Kasumi-1 (cell line): ENCODE measurements around the gene CEP152.
"Not testable (repeated sequence)": the region's sequence is repeated elsewhere in the genome, so short reads cannot be mapped to it uniquely, and the experiment has no call there.

Experiments
- DNase-seq, 2 experiments: peaks; one replicate each; lab custom pipeline; 2025; lab: John Stamatoyannopoulos, UW

Gene CEP152

DNA sequence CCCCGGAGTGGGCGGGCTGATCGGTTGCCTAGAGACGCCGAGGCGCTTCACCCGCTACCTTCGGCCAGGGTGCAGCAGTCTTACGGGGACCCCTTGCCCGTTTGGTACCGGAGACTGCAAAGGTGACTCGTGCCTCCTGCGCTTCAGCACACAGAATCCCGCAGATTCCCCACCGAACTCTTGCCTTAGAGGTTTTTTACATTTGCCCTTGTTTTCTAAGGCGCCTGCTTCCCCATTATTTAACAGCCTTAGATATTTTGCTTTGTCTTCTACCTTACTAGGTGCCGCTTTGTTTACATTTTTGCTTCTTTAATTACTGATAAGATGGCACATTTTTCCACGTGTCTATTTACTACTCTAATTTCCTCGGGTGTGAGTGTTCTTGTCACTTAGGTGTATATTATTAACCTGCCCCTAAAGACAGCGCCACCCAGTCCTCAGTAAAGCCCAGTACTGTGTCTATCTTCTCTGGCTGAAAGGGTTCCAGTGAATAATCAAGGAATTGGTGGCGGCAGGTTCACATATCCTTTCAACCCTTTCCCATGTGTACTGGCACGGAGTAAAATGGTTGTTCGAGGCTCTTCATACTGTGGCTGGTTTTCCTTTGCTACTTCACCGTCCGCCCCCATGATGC lies 573 bp upstream of the CEP152 start:
- DNase-seq, result peak; percentile 60 to 71

DNA sequence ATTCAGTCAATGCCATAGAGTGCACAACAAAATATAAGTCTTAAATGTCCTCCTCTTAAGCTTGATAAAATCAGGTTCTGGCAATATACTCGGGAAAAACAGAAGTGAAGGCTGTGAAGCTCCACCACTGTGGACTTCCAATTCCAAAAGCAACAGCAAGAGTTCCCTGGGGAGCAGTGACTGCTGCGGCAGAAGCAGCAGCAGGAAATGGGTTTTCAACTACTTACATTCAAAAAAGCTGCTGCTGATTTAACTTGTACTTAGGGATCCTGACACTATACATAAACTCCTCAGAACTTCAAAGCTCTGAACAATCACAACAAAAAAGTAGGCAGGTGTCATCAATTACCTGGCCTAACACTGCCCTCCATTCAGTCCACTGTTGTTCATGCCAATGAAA lies 4.7 kb downstream of the CEP152 start:
- DNase-seq, result no peak

DNA sequence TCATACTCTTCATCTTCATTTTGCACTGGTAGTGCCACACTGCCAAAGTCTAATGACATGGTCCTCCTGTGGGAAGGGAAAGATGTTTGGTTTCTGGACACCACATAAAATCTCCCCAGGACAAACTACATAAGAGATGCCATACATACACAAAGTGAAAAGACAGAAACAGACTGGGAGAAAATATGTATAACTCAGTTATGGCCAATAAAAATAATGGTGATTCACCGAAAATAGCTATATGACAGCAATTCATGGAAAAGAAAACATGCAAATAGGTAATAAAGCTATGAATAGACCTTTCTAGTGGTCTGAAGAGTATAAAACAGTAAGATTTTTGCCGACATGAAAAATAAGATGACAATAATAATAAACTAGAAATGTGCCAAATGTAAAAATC lies 5.3 kb downstream of the CEP152 start:
- DNase-seq, result no peak

DNA sequence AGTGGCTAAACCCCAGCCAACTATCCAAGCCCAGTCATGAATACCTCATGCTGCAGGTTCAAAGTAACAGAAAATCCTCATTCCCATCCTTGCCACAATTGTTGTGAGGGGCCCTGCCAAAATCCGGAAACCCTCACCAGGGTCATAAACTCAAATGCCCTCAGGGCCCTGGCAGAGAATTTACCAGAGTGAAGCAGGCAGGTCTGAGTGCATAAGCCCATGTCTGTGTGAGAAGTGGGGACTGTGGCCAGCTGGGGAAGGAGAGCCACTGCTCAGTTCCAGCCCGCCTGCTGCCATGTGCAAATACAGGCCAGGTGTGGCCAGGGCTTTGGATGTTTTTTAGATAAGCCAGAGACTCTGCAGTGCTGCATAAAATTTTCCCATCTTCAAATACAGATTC lies 7.0 kb downstream of the CEP152 start:
- no peak for DNase-seq

DNA sequence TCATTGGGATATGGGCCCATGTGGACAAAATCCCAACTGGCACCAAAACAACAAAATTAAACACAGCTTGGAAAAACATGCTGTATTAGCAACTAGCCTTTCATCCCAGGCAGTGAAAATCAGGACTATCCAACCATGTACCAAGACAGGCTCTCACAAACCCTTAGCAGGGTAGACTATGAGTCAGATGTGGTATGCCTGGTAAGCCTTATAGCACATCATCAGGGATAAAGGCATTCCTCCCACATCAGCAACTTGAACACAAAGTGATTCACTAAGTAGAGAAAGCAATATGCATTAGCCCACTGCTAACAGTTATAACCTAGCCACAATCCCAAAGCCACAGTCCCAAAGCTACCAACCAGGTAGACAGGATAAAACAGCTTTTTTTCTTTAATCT lies 8.0 kb downstream of the CEP152 start:
- no peak for DNase-seq

DNA sequence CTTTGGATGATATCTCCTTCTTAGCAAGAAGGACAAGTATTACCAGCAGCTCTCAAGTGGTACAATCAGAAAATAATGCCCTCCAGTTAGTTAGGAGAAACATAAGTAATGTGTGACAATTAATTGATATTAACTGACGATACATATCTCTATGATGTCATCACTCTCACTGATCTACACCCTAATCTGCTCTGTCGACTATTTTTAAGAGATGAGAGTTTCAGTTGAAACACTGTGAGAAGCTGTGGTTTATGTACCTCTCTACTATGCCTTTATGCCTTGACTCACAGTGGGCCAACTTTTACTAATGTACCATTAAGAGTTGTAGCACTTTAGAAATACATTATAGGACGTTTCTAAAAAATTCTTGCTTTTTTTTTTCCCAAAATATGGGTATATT lies 8.6 kb downstream of the CEP152 start:
- DNase-seq, result no peak

DNA sequence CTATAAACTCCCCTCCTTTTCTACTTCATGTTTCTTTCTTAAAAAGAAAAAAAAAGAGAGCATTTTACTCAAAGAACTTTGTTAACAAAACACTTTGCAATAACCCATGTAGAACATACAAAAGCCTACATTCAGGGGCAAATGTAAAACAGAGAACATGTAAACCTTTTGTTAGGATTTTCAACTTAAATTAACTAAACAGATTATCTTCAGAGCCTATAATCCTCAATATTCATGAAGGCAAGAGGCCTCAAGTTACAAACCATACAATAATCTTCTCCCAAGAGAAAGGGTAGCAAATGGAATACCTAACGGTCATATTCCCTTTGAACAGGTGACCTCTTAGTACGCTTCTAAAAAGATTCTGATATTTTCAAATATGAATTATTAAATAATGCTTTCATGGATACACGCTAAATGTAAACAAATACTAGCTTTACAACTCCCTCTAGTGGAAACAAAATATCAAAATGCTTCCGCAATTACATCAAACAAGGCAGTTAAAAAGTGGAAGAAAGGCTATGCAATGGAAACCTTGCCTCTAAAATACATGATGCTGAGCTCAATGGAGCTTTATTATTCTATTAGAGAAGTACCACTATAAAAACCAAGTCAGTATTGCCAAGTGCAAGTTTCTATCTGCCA lies 9.9 kb downstream of the CEP152 start:
- peak; percentile 30 to 76 for DNase-seq

DNA sequence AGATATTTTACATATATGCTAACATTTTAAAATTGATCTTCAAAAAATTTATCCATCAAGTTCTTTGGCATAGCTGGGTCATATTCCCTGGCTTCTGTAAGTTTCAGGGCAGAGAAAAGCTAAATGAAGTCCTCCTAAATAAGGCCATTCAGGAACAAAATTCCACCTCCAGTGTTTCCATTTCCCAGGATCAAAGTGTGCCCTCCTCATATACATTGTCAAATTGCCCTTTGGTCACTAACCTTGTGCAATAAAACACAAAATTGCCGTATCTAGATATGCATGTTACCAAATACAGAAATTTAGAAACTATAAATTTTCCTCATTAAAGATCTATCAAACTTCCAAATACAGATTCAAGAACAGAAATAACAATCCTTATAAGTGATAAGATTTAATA lies 10.6 kb downstream of the CEP152 start:
- DNase-seq, result no peak

DNA sequence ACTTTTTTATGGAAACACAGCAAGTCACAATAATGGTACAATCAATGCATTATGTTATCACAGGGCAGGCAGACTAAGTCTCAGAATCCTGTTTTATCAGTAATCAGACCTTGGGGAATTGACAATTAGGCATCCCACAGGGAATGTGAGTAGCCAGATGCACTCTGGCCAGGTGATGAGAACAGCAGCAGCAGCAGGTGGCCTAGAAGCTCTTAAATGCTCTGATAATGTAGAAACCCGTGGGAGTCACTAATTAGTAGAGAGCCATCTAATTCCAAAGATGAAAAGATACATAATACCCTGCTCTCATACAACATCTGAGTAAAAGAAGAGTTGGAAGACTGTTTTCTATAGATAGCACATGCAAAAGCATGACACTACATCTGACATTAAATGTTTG lies 12.6 kb downstream of the CEP152 start:
- DNase-seq, result no peak

DNA sequence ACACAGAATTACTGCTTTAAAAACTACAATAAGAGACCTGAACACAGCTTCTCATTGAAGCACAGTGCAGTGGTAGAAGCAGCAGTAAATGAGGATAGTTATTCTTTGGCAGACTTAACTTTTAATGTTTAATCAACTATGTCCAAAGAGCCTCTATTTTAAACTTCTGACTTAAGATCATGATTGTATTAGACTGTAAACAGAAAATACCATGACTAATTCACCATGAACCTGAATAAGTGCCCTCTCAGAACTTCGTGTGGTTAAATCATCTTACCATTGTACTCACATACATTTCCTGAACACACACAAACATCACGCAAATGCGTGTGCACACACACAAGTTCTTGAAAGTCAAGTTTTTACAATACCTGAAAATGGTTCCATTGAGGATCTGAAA lies 13.9 kb downstream of the CEP152 start:
- DNase-seq, result no peak

DNA sequence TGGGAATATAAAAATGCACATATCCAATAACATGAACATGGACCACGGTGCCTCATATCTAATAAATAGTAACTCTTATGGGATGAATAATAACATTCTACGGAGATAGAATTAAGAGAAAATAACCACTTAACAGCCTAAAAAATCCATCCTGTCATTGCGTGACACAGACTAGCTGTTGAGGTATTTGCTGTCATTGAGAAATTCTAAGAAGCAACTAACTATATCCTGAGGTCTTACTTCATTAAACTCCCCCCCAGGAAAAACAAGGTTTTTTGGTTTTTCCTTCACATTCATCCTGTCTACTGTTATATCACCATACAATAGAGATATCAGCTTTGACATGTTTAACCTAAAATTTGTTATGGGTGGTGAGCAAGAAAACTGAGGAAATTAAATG lies 14.3 kb downstream of the CEP152 start:
- no peak for DNase-seq

DNA sequence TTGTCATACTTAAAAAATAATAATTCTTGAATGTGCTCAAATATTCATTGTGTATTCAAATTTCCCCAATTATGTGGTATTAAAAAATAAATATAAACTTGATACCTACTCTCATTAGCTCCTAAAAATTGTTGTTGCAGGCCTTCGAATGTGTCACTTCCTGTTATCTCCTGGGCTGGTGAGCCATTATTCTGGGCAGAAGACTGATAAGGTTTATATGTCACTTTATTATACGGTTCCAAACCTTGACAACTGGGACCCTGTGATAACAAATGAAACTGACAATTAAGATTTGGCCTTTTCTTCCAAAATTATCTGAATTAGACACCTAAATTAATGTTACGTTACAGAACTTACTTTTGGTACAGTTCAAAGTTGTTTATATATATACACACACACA lies 15.0 kb downstream of the CEP152 start:
- no peak for DNase-seq

DNA sequence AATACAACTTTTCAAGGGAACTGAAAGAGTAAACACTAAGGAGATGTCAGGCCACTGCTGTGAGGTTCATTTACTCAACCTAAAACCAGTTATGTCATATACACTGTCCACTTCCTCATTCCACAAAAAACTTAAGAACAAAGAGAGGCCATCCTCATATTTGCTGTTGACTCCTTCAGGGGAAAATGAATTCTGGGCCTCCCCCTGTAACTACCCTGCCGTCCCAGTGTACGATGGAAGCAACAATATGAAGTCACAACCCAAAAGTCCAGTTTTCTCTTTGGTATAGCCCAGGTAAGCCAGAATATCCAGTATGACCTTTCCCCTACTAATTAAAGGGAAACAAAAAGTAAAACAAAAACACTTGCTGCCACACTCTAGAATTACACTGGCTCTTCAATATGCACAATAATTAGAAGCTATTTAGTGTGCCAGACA lies 16.2 kb downstream of the CEP152 start:
- peak; percentile 46 to 72 for DNase-seq

DNA sequence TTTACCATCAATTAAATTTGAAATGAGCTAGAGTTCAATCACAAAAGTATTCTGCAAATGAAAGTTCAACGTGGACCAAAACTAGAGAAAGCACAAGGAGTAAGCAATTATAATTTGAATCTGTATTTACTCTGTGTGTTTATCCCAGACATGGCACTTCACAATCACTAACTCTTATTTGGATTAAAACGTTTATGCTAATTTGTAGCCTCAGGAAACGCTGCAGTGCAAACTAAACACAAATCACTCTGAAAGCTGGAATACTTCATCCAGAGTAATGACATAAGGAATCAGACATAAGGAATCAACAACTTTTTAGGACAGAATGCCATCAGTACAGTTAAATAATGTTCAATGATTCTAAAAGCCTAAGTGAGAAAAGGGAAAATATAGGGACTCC lies 18.5 kb downstream of the CEP152 start:
- DNase-seq, result no peak

DNA sequence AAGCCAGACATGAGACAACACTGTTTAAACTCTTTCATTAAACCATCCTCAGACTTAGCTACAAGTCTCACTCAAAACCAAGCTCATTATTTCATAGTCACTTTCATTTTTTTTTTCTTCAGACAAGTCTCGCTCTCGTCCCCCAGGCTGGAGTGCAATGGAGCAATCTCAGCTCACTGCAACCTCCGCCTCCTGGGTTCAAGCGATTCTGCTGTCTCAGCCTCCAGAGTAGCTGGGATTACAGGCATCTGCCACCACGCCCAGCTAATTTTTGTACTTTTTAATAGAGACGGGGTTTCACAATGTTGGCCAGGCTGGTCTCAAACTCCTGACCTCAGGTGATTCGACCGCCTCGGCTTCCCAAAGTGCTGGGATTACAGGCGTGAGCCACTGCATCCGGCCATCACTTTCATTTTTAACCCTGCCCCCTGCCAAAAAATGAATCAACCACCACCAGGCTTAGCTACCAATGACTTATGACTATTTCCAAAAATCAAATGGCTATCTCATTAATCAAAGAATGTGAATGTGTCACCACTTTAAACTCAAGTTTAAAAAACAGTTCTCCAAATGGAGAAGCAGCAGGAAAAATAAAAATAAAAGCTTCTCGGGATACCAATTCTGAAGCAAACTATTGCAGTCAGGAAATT lies 20.3 kb downstream of the CEP152 start:
- DNase-seq, result not testable (repeated sequence)

DNA sequence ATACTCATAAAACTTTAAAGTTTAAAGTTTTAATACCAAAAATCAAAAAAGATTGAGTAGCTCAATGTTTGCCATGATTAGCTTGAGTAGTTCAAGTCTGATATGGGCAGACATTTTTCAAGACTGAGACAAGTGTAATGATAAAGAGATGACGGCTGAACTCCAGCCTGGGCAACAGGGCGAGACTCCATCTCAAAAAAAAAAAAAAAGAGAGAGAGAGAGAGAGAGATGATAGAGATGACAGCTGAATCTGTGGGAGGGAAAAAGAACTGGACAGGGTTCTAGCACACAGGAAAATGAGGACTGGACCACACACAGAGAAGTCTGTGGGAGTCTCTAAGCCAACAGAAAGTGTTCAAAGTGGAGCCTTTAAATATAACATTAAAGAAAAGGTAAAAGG lies 25.2 kb downstream of the CEP152 start:
- DNase-seq, result no peak

DNA sequence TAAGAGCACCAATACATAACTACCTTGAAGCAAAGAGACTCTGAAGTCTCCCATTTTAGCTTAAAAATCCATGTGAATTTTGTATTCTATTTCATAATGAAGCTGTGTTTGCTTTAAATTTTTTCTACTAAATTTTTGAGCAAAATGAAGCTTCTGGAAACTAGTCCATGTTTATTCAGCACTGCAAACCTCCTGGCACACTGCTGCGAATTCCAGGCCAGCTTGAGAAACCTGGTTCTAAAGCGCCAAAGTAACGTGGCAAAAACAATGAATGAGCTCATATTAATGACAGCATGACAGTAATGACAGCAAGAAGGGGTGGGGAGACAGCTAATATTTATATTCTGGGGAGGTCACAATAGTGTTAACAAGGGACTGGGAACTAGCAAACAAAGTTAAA lies 25.7 kb downstream of the CEP152 start:
- DNase-seq, result no peak

DNA sequence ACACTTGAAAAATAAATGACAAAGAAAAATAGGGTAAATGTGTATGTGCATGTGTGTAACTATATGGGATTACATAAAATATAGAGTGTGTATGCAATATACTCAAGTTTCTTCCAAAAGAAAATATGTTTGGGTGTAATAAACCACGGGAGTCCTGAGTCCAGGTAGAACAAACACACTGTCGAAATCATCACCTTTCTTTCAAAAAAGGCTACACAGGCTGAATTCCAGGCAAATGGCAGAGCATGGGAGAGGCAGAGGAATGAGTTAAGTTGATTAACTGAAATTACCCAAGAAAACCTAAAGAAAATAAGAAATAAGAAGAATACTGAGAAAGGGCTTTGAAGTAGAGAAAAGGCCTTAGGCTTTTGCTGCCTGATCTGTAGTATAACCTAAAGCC lies 26.1 kb downstream of the CEP152 start:
- no peak for DNase-seq

DNA sequence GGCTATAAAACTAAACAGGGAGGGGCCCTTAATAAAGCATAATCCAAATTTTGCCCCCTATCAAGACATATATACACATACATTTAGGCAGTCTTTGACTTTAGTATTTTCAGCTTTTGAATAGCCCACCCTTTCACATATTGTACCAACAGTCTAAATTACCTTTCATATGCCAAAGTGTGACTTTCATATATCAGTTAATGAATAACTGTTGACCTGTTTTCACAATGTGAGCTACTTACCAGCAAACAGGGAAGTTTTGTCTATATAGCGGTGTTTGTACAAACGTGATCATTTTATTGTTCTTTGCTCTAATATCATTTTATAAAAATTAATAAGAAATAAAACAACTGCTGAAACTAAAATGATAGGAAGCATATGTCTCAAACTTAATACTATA lies 28.0 kb downstream of the CEP152 start:
- DNase-seq, result no peak

DNA sequence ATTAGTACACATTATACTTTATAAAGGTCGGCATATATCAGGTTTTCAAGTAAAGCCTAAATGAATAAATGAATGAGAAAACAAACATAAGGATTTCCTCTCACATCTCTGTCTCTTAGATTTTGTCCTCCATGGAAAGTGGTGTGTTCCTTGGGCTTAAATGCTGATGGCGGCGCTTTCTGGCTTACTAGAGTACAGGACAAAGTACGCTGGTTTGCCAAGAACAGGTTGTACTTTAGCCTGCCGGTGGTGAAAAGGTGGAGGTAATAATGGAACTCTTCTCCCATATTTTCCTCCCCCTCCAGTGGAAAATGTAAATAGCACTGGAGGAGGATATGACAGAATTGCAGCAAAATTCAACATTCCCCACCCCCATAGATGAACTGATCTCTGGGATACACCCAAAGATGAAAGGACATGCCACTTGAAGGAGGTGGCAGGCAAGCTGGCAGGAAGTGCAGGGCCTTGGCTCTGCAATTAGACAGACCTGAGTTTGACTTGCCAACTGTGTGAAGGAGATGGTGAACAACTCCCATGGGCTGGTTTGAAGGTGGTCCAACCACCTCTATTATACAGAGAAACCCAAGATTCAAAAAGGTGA lies 29.3 kb downstream of the CEP152 start:
- no peak for DNase-seq

DNA sequence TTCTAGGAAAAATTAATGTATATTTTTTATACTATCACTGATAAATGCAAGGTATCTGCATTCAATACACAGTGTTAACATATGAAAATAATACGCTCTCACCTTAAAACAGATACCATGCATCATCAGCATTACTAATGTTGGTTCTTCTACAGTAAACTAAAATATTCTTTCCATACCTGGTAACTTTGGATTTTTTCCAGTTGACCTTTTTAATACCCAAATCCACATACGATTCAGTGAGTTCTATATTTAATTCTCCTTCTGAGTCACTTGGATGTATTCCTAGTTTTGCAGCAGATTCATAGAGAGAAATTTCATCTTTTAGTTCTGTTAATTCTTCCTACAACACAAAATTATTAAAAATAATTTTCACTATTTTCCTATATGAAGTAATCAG lies 29.9 kb downstream of the CEP152 start:
- DNase-seq, result no peak

DNA sequence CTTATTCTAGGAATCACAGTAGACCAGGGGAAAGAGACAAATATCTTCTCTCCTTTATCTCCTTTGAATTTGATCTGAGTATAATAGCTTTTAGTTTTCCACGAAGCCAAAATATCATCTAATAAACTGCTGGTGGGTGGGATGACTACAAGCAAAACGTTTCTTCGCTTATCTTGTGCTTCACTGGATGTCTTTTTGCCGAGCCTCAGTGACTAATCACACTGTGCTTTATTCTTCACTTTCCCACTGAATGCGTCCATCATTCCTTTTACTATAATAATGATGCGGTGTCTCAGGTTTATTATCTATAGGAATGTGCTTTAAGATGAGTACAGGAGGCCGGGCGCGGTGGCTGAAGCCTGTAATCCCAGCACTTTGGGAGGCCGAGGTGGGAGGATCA lies 32.5 kb downstream of the CEP152 start:
- DNase-seq, result no peak

DNA sequence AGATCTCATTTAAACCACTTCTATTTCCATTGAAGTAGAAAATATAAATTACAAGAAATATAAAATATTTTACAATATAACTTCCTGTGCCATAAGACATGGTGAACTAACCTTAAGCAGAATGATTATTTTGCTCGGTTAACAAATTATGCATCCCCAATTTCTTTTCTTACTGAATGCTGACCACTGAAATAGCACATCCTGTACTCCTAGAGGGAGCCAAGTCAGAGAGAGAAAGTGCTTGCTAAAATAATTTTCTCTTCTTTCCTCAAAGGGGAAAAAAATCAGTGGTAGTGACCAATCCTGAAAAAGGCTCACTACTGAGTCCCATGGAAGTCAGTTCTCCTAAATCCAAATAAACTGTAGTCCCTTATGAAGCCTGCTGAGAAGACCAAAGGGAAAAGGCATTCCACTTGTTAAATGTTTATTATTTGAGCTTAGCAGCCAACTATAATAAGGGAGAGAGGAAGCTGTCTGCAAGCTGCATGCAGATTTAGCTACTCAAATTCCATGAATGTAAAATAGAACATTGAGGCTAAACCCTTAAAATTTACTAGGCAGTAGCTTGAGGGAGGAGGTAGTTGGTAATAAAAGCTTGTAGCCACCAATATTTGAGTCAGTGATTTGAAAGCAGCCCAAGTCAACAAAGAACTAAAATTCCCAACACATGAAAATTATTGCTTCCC lies 33.1 kb downstream of the CEP152 start:
- no peak for DNase-seq
